ENCODE data around the gene GRIPAP1. TPM values are rescaled to one million over a fixed set of nuclear protein-coding genes. Genes with fewer than 3 reads are reported as not detected.

Gene GRIPAP1
- total RNA-seq, 2 donors from 2014 or later: 22.8 to 42.5 TPM

- WGBS, 2 donors: 93% methylated on average over 3 of the region's 5 CpGs
- Histone ChIP-seq H3K9me3 (no peaks in the 10 kb centered on the region), H3K4me3 (no peak overlapping the region), H3K36me3 (replicated peaks in 1 of 2; ENCODE audit: insufficient read depth in 1 of 2, low read depth in 2 of 2) (no peaks in the 10 kb centered on the region), H3K4me1 (peaks cover 12% of the 10 kb centered on the region), H3K27ac (no peak overlapping the region), H3K27me3 (no peaks in the 10 kb centered on the region)
- ATAC-seq (no peak), DNase-seq (no peak)
- intact Hi-C loops (cut with DNase I): no loop called here
- no peak for TF ChIP-seq POLR2A (IDR thresholded peaks at IDR 0.05)
- no peak for TF ChIP-seq CTCF (IDR thresholded peaks at IDR 0.05)
Observed at GRCh38 chrX:48975541-48975940, 26.5 kb downstream of the GRIPAP1 start.

- WGBS, 2 donors: 93 to 96% methylated on average over 6 of the region's 7 CpGs
- Histone ChIP-seq H3K4me1 (peaks cover 12% of the 10 kb centered on the region), H3K4me3 (no peak overlapping the region), H3K27ac (no peak overlapping the region), H3K36me3 (replicated peaks in 1 of 2; ENCODE audit: insufficient read depth in 1 of 2, low read depth in 2 of 2) (no peaks in the 10 kb centered on the region), H3K27me3 (no peaks in the 10 kb centered on the region), H3K9me3 (no peaks in the 10 kb centered on the region)
- intact Hi-C loops (cut with DNase I): no loop called here
- ATAC-seq: no peak
- DNase-seq: no peak
- TF ChIP-seq POLR2A (IDR thresholded peaks at IDR 0.05) (no peak), CTCF (IDR thresholded peaks at IDR 0.05) (no peak)
Observed at GRCh38 chrX:48975041-48975440, 27.0 kb downstream of the GRIPAP1 start.

GRCh38 chrX:48974574-48974973, 27.5 kb downstream of the GRIPAP1 start:
- no peaks in the 10 kb centered on the region for H3K36me3 ChIP-seq (replicated peaks in 1 of 2; ENCODE audit: insufficient read depth in 1 of 2, low read depth in 2 of 2)
- H3K27me3 ChIP-seq: no peaks in the 10 kb centered on the region
- H3K4me1 ChIP-seq: peaks cover 12% of the 10 kb centered on the region
- intact Hi-C loops (cut with DNase I): no loop called here
- DNase-seq (no peak), ATAC-seq (no peak)
- WGBS, 2 donors: 68 to 85% methylated on average over 2 of the region's 2 CpGs
- no peaks in the 10 kb centered on the region for H3K9me3 ChIP-seq
- TF ChIP-seq CTCF (IDR thresholded peaks at IDR 0.05): no peak
- no peak for TF ChIP-seq POLR2A (IDR thresholded peaks at IDR 0.05)
- H3K27ac ChIP-seq: no peak overlapping the region
- H3K4me3 ChIP-seq: no peak overlapping the region

- no peak for ATAC-seq
- H3K36me3 ChIP-seq (replicated peaks in 1 of 2; ENCODE audit: insufficient read depth in 1 of 2, low read depth in 2 of 2): no peaks in the 10 kb centered on the region
- H3K9me3 ChIP-seq: no peaks in the 10 kb centered on the region
Observed at GRCh38 chrX:48974033-48974432, 28.0 kb downstream of the GRIPAP1 start.

More at GRCh38 chrX:48974033-48974432, 28.0 kb downstream of the GRIPAP1 start:
- Histone ChIP-seq H3K4me3 (no peak overlapping the region), H3K27me3 (no peaks in the 10 kb centered on the region), H3K4me1 (peaks cover 12% of the 10 kb centered on the region), H3K27ac (no peak overlapping the region)
- intact Hi-C loops (cut with DNase I): no loop called here
- no peak for DNase-seq
- 67 to 90% methylated on average over 1 to 2 of the region's 3 CpGs for WGBS, 2 donors
- TF ChIP-seq CTCF (IDR thresholded peaks at IDR 0.05) (no peak), POLR2A (IDR thresholded peaks at IDR 0.05) (no peak)

All from body of pancreas (tissue), 4 donors.